Subcutaneous abdominal adipose tissue (tissue), 5 donors: ENCODE results near the gene MRPS25.

Experiments
- H3K27ac ChIP-seq: one replicate; pipeline ENCODE4 v1.7.0; 2013; ENCODE audit warnings: low read depth, mild to moderate bottlenecking, inconsistent platforms, low read length, moderate library complexity
- H3K27me3 ChIP-seq, 5 donors: one replicate each; pipeline ENCODE4 v1.7.0; 2013; ENCODE audit warnings: low read length in 5 of 5, inconsistent platforms in 1 of 5; ENCODE audit not compliant: control insufficient read depth in 5 of 5, insufficient read depth in 4 of 5
- H3K36me3 ChIP-seq, 5 donors: one replicate each; pipeline ENCODE4 v1.7.0; 2013; ENCODE audit warnings: low read length in 5 of 5; ENCODE audit not compliant: control insufficient read depth in 5 of 5, insufficient read depth in 5 of 5
- H3K4me1 ChIP-seq, 5 donors: one replicate each; pipeline ENCODE4 v1.7.0; 2013; ENCODE audit warnings: low read length in 5 of 5, mild to moderate bottlenecking in 3 of 5, moderate library complexity in 1 of 5; ENCODE audit not compliant: control insufficient read depth in 5 of 5, insufficient read depth in 5 of 5
- H3K4me3 ChIP-seq, 5 donors: one replicate each; pipeline ENCODE4 v1.7.0; 2013; ENCODE audit warnings: low read length in 5 of 5, low read depth in 1 of 5
- H3K9ac ChIP-seq, 5 donors: one replicate each; pipeline ENCODE4 v1.7.0; 2013; ENCODE audit warnings: low read length in 5 of 5, mild to moderate bottlenecking in 4 of 5, moderate library complexity in 3 of 5
- H3K9me3 ChIP-seq, 5 donors: one replicate each; pipeline ENCODE4 v1.7.0; 2013; ENCODE audit warnings: low read length in 5 of 5; ENCODE audit not compliant: control insufficient read depth in 5 of 5
- donor health status: healthy.
- donor health status: healthy.
- donor health status: healthy.
- donor health status: healthy.
- donor health status: healthy.

MRPS25 gene

GRCh38 chr3:15050405-15051092 is 14.6 kb downstream of the MRPS25 start:
- peaks cover 19 to 74% (median 67%) of the 10 kb centered on the region in 5 donors for H3K36me3 ChIP-seq
- no peaks in the 10 kb centered on the region for H3K4me1 ChIP-seq
- H3K9ac ChIP-seq, result no peak overlapping the region
- H3K27ac ChIP-seq, result no peak overlapping the region
- no peak overlapping the region for H3K4me3 ChIP-seq
- H3K9me3 ChIP-seq, result no peaks in the 10 kb centered on the region
- no peaks in the 10 kb centered on the region for H3K27me3 ChIP-seq

- Histone ChIP-seq H3K9ac (no peak overlapping the region), H3K9me3 (no peaks in the 10 kb centered on the region), H3K27me3 (no peaks in the 10 kb centered on the region), H3K27ac (no peak overlapping the region), H3K4me3 (no peak overlapping the region), H3K4me1 (no peaks in the 10 kb centered on the region), H3K36me3 (peaks cover 19 to 84% (median 76%) of the 10 kb centered on the region in 5 donors)
These were observed 15.5 kb downstream of the MRPS25 start for GRCh38 chr3:15049584-15049983.

- H3K9me3 ChIP-seq, result no peaks in the 10 kb centered on the region
- H3K4me3 ChIP-seq, result no peak overlapping the region
- H3K36me3 ChIP-seq, result peaks cover 26 to 99% (median 90%) of the 10 kb centered on the region in 5 donors
- no peak overlapping the region for H3K27ac ChIP-seq
- H3K4me1 ChIP-seq, result no peaks in the 10 kb centered on the region
- H3K27me3 ChIP-seq, result no peaks in the 10 kb centered on the region
- H3K9ac ChIP-seq, result no peak overlapping the region
These were observed 19.4 kb downstream of the MRPS25 start for GRCh38 chr3:15045667-15046066.

GRCh38 chr3:15044326-15044725 is 20.8 kb downstream of the MRPS25 start:
- Histone ChIP-seq H3K4me3 (no peak overlapping the region), H3K27ac (no peak overlapping the region), H3K4me1 (peaks cover 0 to 5% (median 0%) of the 10 kb centered on the region in 5 donors), H3K9ac (no peak overlapping the region), H3K9me3 (no peaks in the 10 kb centered on the region), H3K36me3 (peaks cover 26 to 94% (median 85%) of the 10 kb centered on the region in 5 donors), H3K27me3 (no peaks in the 10 kb centered on the region)

GRCh38 chr3:15043408-15044171 is 21.5 kb downstream of the MRPS25 start:
- H3K9ac ChIP-seq, result no peak overlapping the region
- H3K36me3 ChIP-seq, result peaks cover 21 to 93% (median 87%) of the 10 kb centered on the region in 5 donors
- peaks cover 0 to 5% (median 0%) of the 10 kb centered on the region in 5 donors for H3K4me1 ChIP-seq
- H3K27ac ChIP-seq, result no peak overlapping the region
- no peaks in the 10 kb centered on the region for H3K27me3 ChIP-seq
- no peaks in the 10 kb centered on the region for H3K9me3 ChIP-seq
- H3K4me3 ChIP-seq, result no peak overlapping the region

- peaks cover 0 to 5% (median 0%) of the 10 kb centered on the region in 5 donors for H3K4me1 ChIP-seq
- H3K27me3 ChIP-seq, result no peaks in the 10 kb centered on the region
- no peak overlapping the region for H3K27ac ChIP-seq
- no peak overlapping the region for H3K4me3 ChIP-seq
- no peak overlapping the region for H3K9ac ChIP-seq
- H3K9me3 ChIP-seq, result no peaks in the 10 kb centered on the region
- H3K36me3 ChIP-seq, result peaks cover 21 to 93% (median 90%) of the 10 kb centered on the region in 5 donors
These were observed 22.2 kb downstream of the MRPS25 start for GRCh38 chr3:15042936-15043335.

- Histone ChIP-seq H3K4me3 (no peak overlapping the region), H3K27ac (no peak overlapping the region), H3K27me3 (no peaks in the 10 kb centered on the region), H3K9me3 (no peaks in the 10 kb centered on the region), H3K4me1 (peaks cover 0 to 5% (median 0%) of the 10 kb centered on the region in 5 donors), H3K36me3 (peaks cover 21 to 92% (median 90%) of the 10 kb centered on the region in 5 donors), H3K9ac (no peak overlapping the region)
These were observed 23.2 kb downstream of the MRPS25 start for GRCh38 chr3:15041950-15042349.

- no peak overlapping the region for H3K4me3 ChIP-seq
- H3K27me3 ChIP-seq, result no peaks in the 10 kb centered on the region
- H3K36me3 ChIP-seq, result peaks cover 15 to 90% (median 84%) of the 10 kb centered on the region in 5 donors
- peaks cover 0 to 5% (median 0%) of the 10 kb centered on the region in 5 donors for H3K4me1 ChIP-seq
- no peaks in the 10 kb centered on the region for H3K9me3 ChIP-seq
- no peak overlapping the region for H3K9ac ChIP-seq
- H3K27ac ChIP-seq, result no peak overlapping the region
These were observed 24.3 kb downstream of the MRPS25 start for GRCh38 chr3:15040844-15041243.

GRCh38 chr3:15038306-15038705 is 26.8 kb downstream of the MRPS25 start:
- Histone ChIP-seq H3K9me3 (no peaks in the 10 kb centered on the region), H3K27me3 (no peaks in the 10 kb centered on the region), H3K4me3 (no peak overlapping the region), H3K36me3 (peaks cover 16 to 89% (median 81%) of the 10 kb centered on the region in 5 donors), H3K4me1 (peaks cover 0 to 5% (median 0%) of the 10 kb centered on the region in 5 donors), H3K27ac (no peak overlapping the region), H3K9ac (no peak overlapping the region)

GRCh38 chr3:15033103-15033502 is 32.0 kb downstream of the MRPS25 start:
- no peaks in the 10 kb centered on the region for H3K27me3 ChIP-seq
- H3K4me1 ChIP-seq, result no peaks in the 10 kb centered on the region
- H3K4me3 ChIP-seq, result no peak overlapping the region
- no peak overlapping the region for H3K27ac ChIP-seq
- H3K36me3 ChIP-seq, result peaks cover 14 to 95% (median 79%) of the 10 kb centered on the region in 5 donors
- H3K9me3 ChIP-seq, result no peaks in the 10 kb centered on the region
- no peak overlapping the region for H3K9ac ChIP-seq
